WI38 (cell line): ENCODE data around the gene ATP6V0B.

Experiments
- H3K4me3 ChIP-seq: 2 replicates; pipeline ENCODE4 v1.5.1; 2011; ENCODE audit warnings: low read depth, mild to moderate bottlenecking, control low read depth, low read length
- TF ChIP-seq, protein P1 (sequence below): IDR thresholded peaks from 2 replicates; pipeline ENCODE4 v1.5.1; 2012; ENCODE audit warnings: low read depth, mild to moderate bottlenecking, control low read depth, low read length

Gene ATP6V0B

DNA sequence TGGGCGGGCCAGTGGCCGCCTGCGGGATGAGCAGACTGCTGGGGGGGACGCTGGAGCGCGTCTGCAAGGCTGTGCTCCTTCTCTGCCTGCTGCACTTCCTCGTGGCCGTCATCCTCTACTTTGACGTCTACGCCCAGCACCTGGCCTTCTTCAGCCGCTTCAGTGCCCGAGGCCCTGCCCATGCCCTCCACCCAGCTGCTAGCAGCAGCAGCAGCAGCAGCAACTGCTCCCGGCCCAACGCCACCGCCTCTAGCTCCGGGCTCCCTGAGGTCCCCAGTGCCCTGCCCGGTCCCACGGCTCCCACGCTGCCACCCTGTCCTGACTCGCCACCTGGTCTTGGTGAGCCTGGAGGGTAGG lies 6.4 kb downstream of the ATP6V0B start:
- H3K4me3 ChIP-seq, result no peak overlapping the region
- TF ChIP-seq, protein P1, sequence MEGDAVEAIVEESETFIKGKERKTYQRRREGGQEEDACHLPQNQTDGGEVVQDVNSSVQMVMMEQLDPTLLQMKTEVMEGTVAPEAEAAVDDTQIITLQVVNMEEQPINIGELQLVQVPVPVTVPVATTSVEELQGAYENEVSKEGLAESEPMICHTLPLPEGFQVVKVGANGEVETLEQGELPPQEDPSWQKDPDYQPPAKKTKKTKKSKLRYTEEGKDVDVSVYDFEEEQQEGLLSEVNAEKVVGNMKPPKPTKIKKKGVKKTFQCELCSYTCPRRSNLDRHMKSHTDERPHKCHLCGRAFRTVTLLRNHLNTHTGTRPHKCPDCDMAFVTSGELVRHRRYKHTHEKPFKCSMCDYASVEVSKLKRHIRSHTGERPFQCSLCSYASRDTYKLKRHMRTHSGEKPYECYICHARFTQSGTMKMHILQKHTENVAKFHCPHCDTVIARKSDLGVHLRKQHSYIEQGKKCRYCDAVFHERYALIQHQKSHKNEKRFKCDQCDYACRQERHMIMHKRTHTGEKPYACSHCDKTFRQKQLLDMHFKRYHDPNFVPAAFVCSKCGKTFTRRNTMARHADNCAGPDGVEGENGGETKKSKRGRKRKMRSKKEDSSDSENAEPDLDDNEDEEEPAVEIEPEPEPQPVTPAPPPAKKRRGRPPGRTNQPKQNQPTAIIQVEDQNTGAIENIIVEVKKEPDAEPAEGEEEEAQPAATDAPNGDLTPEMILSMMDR, result no peak

DNA sequence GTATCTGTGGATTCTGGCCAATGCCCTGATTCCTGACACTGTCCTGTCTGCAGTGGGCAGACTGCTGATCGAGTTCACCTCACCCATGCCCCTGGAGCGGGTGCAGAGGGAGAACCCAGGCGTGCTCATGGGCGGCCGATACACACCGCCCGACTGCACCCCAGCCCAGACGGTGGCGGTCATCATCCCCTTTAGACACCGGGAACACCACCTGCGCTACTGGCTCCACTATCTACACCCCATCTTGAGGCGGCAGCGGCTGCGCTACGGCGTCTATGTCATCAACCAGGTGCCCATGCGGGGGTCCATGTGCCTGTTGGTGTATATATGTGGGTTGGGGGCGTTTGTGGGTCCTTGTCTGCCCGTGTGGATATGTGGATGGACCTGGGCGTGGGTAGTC lies 6.9 kb downstream of the ATP6V0B start:
- H3K4me3 ChIP-seq, result no peak overlapping the region
- TF ChIP-seq, protein P1, result no peak

DNA sequence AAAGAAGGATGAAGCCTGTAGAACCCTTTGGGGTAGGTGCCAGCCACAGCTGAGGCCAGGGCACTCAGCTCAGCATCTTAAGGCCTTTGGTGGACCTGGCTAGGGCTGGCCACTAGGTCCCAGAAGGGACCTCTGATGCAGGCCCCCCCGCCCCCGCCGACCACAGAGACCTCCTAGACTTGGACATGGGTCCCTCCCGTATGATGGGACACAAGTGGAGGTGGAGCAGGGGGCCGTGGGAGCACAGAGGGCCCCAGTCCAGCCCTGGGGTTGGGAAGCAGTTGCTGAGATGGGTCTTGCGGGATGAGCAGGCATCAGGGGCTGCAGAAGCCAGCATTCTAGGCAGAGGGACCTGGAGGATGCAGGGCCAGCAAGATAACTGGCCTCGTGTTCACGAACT lies 7.5 kb downstream of the ATP6V0B start:
- H3K4me3 ChIP-seq, result no peak overlapping the region
- TF ChIP-seq, protein P1, result no peak

GRCh38 chr1:43982808-43983207 lies 8.0 kb downstream of the ATP6V0B start:
- TF ChIP-seq, protein P1, result no peak
- H3K4me3 ChIP-seq, result no peak overlapping the region

- no peak overlapping the region for H3K4me3 ChIP-seq
- TF ChIP-seq, protein P1, result no peak
Observed at GRCh38 chr1:43983253-43983899, 8.6 kb downstream of the ATP6V0B start.

DNA sequence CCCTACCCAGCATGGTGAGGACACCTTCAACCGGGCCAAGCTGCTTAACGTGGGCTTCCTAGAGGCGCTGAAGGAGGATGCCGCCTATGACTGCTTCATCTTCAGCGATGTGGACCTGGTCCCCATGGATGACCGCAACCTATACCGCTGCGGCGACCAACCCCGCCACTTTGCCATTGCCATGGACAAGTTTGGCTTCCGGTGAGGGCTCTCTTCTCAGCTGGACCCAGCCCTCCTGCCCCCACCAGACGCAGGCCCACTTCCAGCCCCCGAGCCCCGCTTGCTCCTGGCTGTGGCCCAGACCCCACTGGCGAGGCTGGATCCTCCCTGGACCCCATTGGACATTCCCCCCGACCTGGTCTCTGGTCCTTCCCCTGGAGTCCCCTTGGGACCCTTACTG lies 10.1 kb downstream of the ATP6V0B start:
- TF ChIP-seq, protein P1, result no peak
- H3K4me3 ChIP-seq, result no peak overlapping the region

GRCh38 chr1:43985984-43986595 lies 11.3 kb downstream of the ATP6V0B start:
- TF ChIP-seq, protein P1, result no peak
- H3K4me3 ChIP-seq, result no peak overlapping the region
